GM18873 (cell line): ENCODE data around the gene KLF6.

ENCODE experiments used
- ATAC-seq: cut with Tn5 transposase; IDR thresholded peaks from one replicate; pipeline ENCODE4 v1.9.1; 2021; ENCODE audit warnings: mild to moderate bottlenecking, moderate library complexity, moderate number of reproducible peaks; ENCODE audit not compliant: unreplicated experiment, low FRiP score

Gene KLF6

GRCh38 chr10:3776796-3777571 is 8.0 kb downstream of the KLF6 start:
- ATAC-seq = no peak

DNA sequence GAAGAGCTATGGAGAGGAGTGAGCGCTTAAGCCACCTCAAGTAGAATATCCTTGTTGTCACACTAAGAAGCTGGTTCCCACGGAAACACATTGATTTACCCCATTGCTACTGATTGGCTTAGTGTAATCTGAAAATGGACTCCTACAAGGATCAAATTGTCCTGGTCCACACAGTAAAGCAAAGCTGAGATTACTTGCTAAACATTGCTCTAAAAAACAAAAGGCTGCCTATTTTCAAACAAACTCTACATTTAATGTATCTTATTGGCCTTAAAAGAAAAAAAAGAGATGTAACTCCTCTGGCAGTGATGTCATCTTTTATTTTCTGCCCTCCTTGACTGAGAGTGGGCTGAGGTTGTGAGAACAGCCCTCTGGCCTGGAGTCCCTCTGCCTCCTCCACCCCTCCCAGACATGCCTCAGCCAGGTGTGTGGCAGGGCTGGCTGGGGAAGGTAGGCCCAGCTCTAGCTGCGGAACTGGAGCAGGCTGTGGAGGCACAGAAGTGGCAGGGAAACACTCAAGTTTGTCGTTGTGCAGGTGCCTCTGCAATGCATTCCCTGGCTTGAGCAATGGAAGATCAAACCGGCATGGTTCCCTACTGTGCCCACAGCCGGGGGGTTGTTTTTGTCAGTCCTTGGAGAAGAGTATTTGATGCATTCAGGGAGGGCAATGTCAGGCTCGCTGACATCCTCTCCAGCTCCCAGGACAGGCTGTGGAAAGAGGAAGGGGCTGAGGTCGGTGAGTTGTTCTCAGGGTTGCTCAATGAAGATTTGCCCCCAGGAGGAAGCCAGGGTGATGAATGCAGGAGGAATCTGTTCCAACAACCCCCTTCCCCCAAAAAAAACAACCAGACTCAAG is 9.1 kb downstream of the KLF6 start:
- no peak for ATAC-seq

GRCh38 chr10:3774814-3775695 is 10.0 kb downstream of the KLF6 start:
- ATAC-seq = no peak

DNA sequence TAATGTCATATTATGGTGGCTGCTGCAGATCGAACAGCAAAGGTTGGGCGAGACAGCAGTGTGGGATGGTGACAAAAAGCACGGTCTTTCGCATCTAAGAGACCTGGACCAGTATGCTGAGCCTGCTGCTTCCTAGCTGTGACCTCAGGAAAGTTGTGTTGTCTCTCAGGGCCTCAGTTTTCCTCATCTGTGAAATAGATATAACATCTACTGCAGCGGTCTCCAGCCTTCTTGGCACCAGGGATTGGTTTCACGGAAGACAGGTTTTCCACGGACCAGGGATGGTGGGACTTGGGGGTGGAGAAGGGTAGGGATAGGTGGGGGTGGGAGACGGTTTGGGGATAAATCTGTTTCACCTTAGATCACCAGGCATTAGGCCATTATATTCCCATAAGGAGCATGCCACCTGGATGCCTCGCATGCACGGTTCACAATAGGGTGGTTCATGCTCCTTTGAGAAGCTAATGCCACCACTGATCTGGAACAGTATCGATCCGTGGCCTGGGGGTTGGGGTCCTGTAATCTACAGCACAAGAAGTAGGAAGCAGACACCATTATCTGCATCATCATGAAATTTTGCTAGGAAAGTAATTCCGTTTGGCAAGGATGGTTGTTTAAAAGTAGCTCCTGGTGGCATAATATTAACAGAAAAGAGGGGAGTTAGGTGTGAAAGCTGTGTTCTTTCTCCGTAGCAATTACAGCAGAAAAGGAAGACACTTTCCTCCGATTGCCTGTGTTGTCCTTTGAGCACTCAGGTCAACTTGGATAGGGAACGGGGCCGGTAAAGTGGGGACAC is 10.8 kb downstream of the KLF6 start:
- no peak for ATAC-seq

GRCh38 chr10:3773460-3774017 is 11.5 kb downstream of the KLF6 start:
- no peak for ATAC-seq

DNA sequence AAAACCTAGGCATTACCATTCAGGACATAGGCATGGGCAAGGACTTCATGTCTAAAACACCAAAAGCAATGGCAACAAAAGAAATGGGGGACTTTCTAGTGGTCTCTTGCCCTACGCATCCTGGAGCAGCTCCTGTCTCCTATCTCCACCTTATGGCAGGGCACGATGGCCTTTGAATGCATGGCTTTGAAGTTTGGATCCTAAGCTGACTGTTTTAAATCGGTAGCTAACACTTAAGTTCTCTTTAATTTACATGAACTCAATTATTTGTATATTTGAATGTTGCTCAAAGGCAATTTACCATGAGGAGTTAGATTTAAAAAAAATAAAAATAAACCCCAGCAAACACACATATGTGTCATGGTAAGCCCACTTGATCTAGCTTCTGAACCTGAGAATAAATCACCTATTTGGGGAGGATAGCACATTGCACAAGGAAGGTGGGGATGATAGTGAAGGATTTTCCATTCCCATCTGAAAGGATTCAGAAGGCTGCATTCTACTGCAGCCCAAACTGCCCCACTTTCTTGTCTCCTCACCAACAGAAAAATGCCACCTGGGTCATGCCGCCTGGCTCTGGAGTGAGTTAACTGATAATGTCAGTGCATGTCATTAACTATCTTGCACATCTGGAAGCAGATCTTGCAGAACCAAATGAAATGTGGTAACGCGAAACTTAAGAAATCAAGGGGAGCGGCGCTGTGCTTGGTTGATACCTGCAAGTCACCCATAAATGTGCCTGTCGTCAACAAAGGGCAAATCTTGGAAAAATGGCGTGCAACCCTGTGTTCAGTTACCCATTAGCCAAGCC is 12.4 kb downstream of the KLF6 start:
- no peak for ATAC-seq

DNA sequence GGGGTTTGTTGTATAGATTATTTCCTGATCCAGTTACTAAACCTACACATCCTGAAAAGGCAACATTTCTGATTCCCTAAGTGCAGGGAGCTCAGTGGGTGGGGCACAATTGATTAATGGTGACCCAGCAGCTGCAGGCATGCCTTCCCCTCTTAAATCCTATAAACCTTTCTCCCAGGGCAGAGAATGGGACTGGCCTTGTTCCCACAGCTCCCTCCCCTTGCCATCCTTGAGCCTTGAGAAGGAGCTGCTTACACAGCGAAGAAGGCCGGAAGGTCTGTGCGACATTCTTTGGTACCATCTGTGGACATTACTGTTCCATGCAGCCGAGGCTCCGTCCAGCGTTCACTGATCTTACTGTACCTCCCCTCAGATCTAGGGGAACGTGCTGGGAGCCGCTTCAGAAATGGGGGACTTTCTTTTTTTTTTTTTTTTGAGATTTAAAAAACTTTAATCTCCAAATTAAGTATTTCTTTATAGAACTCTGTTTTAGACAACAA is 14.3 kb downstream of the KLF6 start:
- no peak for ATAC-seq

- no peak for ATAC-seq
These were observed 15.5 kb downstream of the KLF6 start for GRCh38 chr10:3769556-3769955.

DNA sequence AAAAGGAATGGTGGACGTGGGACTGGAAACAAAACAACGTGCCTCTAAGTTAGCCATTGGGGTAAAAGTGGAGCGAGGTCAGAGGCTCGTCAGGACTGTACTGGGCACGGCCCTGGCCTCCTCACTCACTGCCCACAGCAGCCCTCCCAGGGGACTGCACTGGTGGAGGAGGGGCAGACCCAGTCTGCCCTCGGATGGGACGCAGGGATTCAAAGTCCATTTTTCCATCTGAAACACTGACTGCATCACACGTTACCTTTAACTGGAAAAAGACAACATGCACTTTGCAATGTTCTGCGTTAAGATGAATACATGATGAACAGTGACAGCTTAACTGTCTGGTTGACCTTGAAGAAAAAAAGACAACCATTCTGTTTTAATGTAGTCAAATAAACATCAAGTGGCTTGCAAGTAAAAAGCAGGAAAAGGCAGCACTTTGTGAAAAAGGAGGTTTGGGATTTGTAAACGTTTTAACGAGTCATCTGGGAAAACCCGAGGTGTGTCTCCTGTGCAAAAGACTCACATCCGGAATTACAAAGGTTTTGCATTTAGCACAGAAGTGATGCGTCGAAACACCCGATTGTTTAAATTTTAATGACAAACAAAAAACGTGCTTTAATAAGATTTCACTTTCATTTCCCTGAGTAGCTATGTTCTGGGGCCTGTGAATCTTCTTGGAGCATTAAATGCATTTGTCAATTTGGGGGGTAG is 18.8 kb downstream of the KLF6 start:
- no peak for ATAC-seq

DNA sequence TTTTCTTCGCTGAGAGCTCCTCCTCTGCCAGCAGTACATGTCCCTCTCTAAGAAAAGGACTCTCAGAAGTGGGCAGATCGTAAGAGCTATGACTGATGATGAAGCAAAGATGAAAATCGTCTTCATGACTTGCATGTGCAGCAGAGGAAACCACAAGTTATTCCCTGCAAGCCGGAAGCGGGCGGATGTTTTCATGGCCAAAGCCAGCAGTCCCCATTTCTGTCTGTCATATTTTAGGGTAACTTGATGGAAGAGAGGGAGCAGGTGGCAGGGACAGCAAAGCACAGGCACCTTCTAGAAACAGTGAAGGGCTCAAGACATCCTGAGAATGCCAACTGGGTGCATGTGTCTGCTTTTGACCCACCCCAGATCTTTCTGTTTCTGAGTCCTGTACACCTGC is 19.9 kb downstream of the KLF6 start:
- ATAC-seq = no peak

DNA sequence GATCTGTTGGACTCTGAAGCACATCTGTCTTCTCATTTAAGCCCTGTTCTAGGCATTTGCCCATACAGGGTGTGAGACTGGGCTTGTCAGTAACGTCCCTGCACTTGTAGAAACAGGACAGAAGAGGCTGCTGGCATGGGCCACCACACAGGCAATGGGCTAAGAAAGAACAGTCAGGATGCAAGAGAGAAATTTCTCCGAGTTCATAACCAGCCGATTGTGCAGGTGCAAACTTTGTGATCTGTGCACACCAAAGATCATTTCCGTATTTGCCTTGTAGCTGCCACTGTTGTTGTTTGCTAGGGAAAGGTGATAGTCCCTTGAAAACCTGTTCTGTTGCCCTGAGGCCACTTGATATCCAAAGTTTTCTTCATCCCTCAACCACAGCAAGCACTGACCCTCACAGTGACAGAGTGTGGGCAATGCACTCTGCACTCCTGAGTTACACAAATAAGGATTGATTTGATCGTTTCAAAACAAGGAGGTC is 20.3 kb downstream of the KLF6 start:
- no peak for ATAC-seq

GRCh38 chr10:3763852-3764625 is 21.0 kb downstream of the KLF6 start:
- no peak for ATAC-seq

- no peak for ATAC-seq
These were observed 22.0 kb downstream of the KLF6 start for GRCh38 chr10:3763035-3763456.

- ATAC-seq = no peak
These were observed 22.7 kb downstream of the KLF6 start for GRCh38 chr10:3762309-3762708.

DNA sequence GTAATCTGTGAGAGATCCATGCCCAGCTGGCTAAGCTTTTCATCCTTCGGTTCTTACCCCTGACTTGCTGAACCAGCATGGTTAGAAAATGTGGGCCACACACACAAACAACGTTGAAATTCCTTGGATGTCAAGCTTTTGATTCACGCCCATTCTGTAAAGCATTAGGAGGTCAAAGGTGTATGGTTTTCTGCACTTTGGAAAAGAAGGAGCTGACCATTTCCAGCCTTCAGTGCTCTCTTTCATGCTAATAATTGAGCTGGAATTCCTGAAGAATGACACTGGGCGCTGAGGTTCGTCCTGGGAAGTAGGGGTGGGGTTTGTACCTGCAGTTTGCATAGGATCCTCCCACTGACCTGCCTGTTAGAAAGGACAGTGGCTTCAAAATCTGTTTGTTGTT is 23.1 kb downstream of the KLF6 start:
- no peak for ATAC-seq

DNA sequence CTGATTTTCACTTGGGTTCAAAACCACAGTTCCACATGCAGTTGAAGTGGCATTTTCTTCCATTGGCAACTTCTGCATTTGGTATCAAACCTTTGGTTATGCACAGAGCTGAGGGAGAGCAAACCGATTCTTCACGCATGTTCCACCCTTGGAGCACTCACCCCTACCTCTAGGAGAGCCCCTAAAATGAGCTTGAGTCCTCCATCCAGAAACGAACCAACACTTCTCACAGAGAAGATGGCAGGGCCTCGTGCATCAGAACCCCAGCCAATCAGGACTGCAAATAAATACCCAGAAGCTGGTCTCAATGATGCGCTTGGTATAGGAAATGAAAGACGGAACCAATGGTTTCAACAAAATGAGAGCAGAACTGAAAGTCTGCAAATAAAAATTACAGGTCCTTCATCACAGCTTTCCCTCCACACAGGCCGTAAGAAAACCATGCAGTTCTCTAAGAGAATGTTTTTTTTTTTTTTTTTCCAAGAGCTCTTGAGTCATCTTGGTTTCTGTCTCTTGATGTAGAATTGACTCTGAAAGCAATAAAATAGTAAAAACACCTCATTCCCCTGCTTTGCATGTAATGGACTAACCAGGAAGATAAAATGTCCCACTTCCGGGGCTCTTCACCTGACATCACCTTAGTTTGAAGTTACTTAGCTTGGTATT is 23.9 kb downstream of the KLF6 start:
- ATAC-seq = no peak

DNA sequence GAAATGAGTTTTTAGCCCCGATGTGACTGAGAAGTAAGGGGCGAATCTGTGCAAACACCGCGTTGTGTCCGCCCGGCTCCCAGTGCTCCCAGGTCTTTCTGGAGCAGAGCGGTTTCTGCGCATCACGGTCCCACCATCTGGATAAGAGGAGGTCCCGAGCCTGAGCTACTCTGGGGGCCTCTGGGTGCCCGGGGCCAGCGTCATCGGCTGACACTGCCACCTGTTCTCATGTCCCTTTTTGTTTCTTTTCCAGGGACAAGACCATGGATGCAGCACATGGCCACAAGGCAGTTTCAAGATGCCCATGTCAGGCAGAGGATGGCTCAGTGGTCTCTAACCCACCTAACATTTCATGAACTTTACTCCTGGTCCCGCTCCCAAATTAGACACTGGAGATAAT is 24.9 kb downstream of the KLF6 start:
- no peak for ATAC-seq
